Naive thymus-derived CD4-positive, alpha-beta T cell (primary cell): ENCODE results near the gene CAV2. TPM values are rescaled to one million over a fixed set of nuclear protein-coding genes. Genes with fewer than 3 reads are reported as not detected.

ENCODE experiments used
- ATAC-seq: fragments of 150-1000 bp; cut with Tn5 transposase; 2 replicates; pipeline ENCODE4 v1.10.0; 2021; ENCODE audit warnings: mild to moderate bottlenecking, moderate library complexity
- CTCF ChIA-PET: fragments of 350-600 bp; sonication (Branson Sonifier 250); formaldehyde crosslinking; loops from one replicate; lab custom pipeline; 2021; ENCODE audit warnings: antibody characterized with exemption; lab: Charles Lee
- POLR2A ChIA-PET: fragments of 350-600 bp; sonication (Branson Sonifier 250); formaldehyde crosslinking; loops from one replicate; lab custom pipeline; 2021; ENCODE audit warnings: antibody characterized with exemption, inconsistent platforms; lab: Charles Lee
- DNase-seq, 9 donors: peaks; one replicate each; pipeline versions ENCODE4 v3.0.0 to v3.0.0-alpha.2; 2020 to 2022; ENCODE audit warnings: mixed read lengths in 1 of 9
- H3K27ac ChIP-seq: one replicate; pipeline ENCODE4 v1.7.0; 2013; ENCODE audit warnings: mild to moderate bottlenecking, low read depth, low read length, moderate library complexity
- H3K27me3 ChIP-seq, 2 donors: one replicate each; pipeline ENCODE4 v1.7.0; 2013; ENCODE audit warnings: low read length in 2 of 2, mild to moderate bottlenecking in 2 of 2, moderate library complexity in 2 of 2; ENCODE audit not compliant: control insufficient read depth in 2 of 2, insufficient read depth in 2 of 2
- H3K36me3 ChIP-seq, 3 experiments: 1 replicate in 2 of 3; 2 replicates in 1 of 3; pipeline ENCODE4 v1.7.0; 2013; ENCODE audit warnings: low read length in 3 of 3, mild to moderate bottlenecking in 3 of 3, moderate library complexity in 1 of 3; ENCODE audit not compliant: insufficient read depth in 3 of 3, control insufficient read depth in 2 of 3
- H3K4me1 ChIP-seq, 2 donors: one replicate each; pipeline ENCODE4 v1.7.0; 2013; ENCODE audit warnings: low read length in 2 of 2, mild to moderate bottlenecking in 2 of 2, moderate library complexity in 1 of 2; ENCODE audit not compliant: control insufficient read depth in 2 of 2, insufficient read depth in 2 of 2
- H3K4me3 ChIP-seq: 2 replicates; pipeline ENCODE4 v1.7.0; 2013; ENCODE audit warnings: mild to moderate bottlenecking, low read length
- H3K9me3 ChIP-seq, 3 experiments: 1 replicate in 2 of 3; 2 replicates in 1 of 3; pipeline ENCODE4 v1.7.0; 2013; ENCODE audit warnings: low read length in 3 of 3; ENCODE audit not compliant: control insufficient read depth in 2 of 3
- H3K27ac Mint-ChIP-seq, 9 donors: one replicate each; pipeline ENCODE4 v1.8.0; 2020 to 2022; ENCODE audit warnings: mixed read lengths in 9 of 9, mild to moderate bottlenecking in 8 of 9, moderate library complexity in 5 of 9, inconsistent platforms in 2 of 9
- H3K27me3 Mint-ChIP-seq, 5 donors: one replicate each; pipeline ENCODE4 v1.8.0; 2021 to 2022; ENCODE audit warnings: mixed read lengths in 5 of 5, mild to moderate bottlenecking in 1 of 5
- H3K36me3 Mint-ChIP-seq, 5 donors: one replicate each; pipeline ENCODE4 v1.8.0; 2020 to 2022; ENCODE audit warnings: mixed read lengths in 5 of 5, mild to moderate bottlenecking in 3 of 5, inconsistent platforms in 1 of 5
- H3K4me1 Mint-ChIP-seq, 7 donors: one replicate each; pipeline ENCODE4 v1.8.0; 2020 to 2022; ENCODE audit warnings: mixed read lengths in 7 of 7, mild to moderate bottlenecking in 3 of 7, inconsistent platforms in 1 of 7
- H3K4me3 Mint-ChIP-seq, 10 donors: one replicate each; pipeline ENCODE4 v1.8.0; 2020 to 2022; ENCODE audit warnings: mild to moderate bottlenecking in 10 of 10, mixed read lengths in 10 of 10, moderate library complexity in 6 of 10, inconsistent platforms in 2 of 10
- H3K9me3 Mint-ChIP-seq, 11 donors: one replicate each; pipeline ENCODE4 v1.8.0; 2020 to 2022; ENCODE audit warnings: mixed read lengths in 11 of 11, mild to moderate bottlenecking in 4 of 11, inconsistent platforms in 1 of 11, moderate library complexity in 1 of 11
- intact Hi-C, 2 donors: fragments of 100-400 bp; cut with micrococcal nuclease; formaldehyde crosslinking; loops; one replicate each; pipeline ENCODE4 v1.15.1; 2023
- polyA plus RNA-seq, 2 donors: library from polyadenylated mRNA; unstranded; fragments of 300-500 nt; fragmentation: Illumina TruSeq; gene quantifications; one replicate each; pipeline ENCODE4 v1.2.3, GENCODE V29; 2021
- total RNA-seq, 6 experiments: library from RNA in 5 of 6; stranded (reverse) in 5 of 6; gene quantifications; 1 replicate in 5 of 6; 2 replicates in 1 of 6; pipeline ENCODE4 v1.2.3 and lab custom pipeline; 2021 to 2026

Gene CAV2
- total and polyA plus RNA-seq, 7 experiments from 2014 or later, result 0.93 TPM; not detected in 6

- H3K9me3 Mint-ChIP-seq, result no peaks in the 10 kb centered on the region
- H3K4me1 Mint-ChIP-seq, result no peaks in the 10 kb centered on the region
- DNase-seq, result no peak
- ChIA-PET CTCF (no interaction called here), POLR2A (no interaction called here)
- intact Hi-C loops, result no loop called here
- H3K27ac Mint-ChIP-seq, result no peak overlapping the region
- Histone ChIP-seq H3K9me3 (no peaks in the 10 kb centered on the region), H3K4me3 (no peak overlapping the region), H3K36me3 (no peaks in the 10 kb centered on the region), H3K27ac (no peak overlapping the region), H3K27me3 (no peaks in the 10 kb centered on the region), H3K4me1 (no peaks in the 10 kb centered on the region)
- H3K4me3 Mint-ChIP-seq, result no peak overlapping the region
- H3K36me3 Mint-ChIP-seq, result no peaks in the 10 kb centered on the region
- peaks cover 0 to 18% (median 9%) of the 10 kb centered on the region in 5 donors for H3K27me3 Mint-ChIP-seq
- no peak for ATAC-seq
These were observed 38.0 kb upstream of the CAV2 start for GRCh38 chr7:116461500-116461899.

- Histone ChIP-seq H3K27ac (no peak overlapping the region), H3K27me3 (no peaks in the 10 kb centered on the region), H3K9me3 (no peaks in the 10 kb centered on the region), H3K4me1 (no peaks in the 10 kb centered on the region), H3K4me3 (no peak overlapping the region), H3K36me3 (no peaks in the 10 kb centered on the region)
- H3K4me1 Mint-ChIP-seq, result no peaks in the 10 kb centered on the region
- intact Hi-C loops, result no loop called here
- peaks cover 0 to 18% (median 13%) of the 10 kb centered on the region in 5 donors for H3K27me3 Mint-ChIP-seq
- no peak overlapping the region for H3K27ac Mint-ChIP-seq
- ChIA-PET CTCF (no interaction called here), POLR2A (no interaction called here)
- ATAC-seq (no peak), DNase-seq (no peak)
- no peaks in the 10 kb centered on the region for H3K9me3 Mint-ChIP-seq
- no peaks in the 10 kb centered on the region for H3K36me3 Mint-ChIP-seq
- no peak overlapping the region for H3K4me3 Mint-ChIP-seq
These were observed 35.6 kb upstream of the CAV2 start for GRCh38 chr7:116463956-116464355.

- POLR2A ChIA-PET, result no interaction called here
- H3K4me3 ChIP-seq, result no peak overlapping the region
- H3K4me1 ChIP-seq, result no peaks in the 10 kb centered on the region
- DNase-seq (no peak), ATAC-seq (no peak)
- no peaks in the 10 kb centered on the region for H3K36me3 Mint-ChIP-seq
- no peaks in the 10 kb centered on the region for H3K36me3 ChIP-seq
- H3K4me1 Mint-ChIP-seq, result no peaks in the 10 kb centered on the region
- H3K27me3 ChIP-seq, result no peaks in the 10 kb centered on the region
- intact Hi-C loops, result no loop called here
- no peak overlapping the region for H3K27ac Mint-ChIP-seq
- H3K27me3 Mint-ChIP-seq, result peaks cover 0 to 18% (median 13%) of the 10 kb centered on the region in 5 donors
- H3K4me3 Mint-ChIP-seq, result no peak overlapping the region
- H3K27ac ChIP-seq, result no peak overlapping the region
- no peaks in the 10 kb centered on the region for H3K9me3 Mint-ChIP-seq
- H3K9me3 ChIP-seq, result no peaks in the 10 kb centered on the region
- CTCF ChIA-PET, result no interaction called here
These were observed 35.2 kb upstream of the CAV2 start for GRCh38 chr7:116464375-116464774.

- Mint-ChIP-seq H3K27ac (no peak overlapping the region), H3K4me3 (no peak overlapping the region), H3K27me3 (peaks cover 2 to 18% (median 17%) of the 10 kb centered on the region in 5 donors), H3K4me1 (no peaks in the 10 kb centered on the region), H3K36me3 (no peaks in the 10 kb centered on the region), H3K9me3 (no peaks in the 10 kb centered on the region)
- DNase-seq, result no peak
- no peaks in the 10 kb centered on the region for H3K9me3 ChIP-seq
- no peaks in the 10 kb centered on the region for H3K4me1 ChIP-seq
- CTCF ChIA-PET, result no interaction called here
- intact Hi-C loops, result no loop called here
- ATAC-seq, result no peak
- POLR2A ChIA-PET, result no interaction called here
- no peaks in the 10 kb centered on the region for H3K27me3 ChIP-seq
- no peak overlapping the region for H3K27ac ChIP-seq
- no peaks in the 10 kb centered on the region for H3K36me3 ChIP-seq
- H3K4me3 ChIP-seq, result no peak overlapping the region
These were observed 34.4 kb upstream of the CAV2 start for GRCh38 chr7:116465125-116465524.

GRCh38 chr7:116468534-116468933, 31.0 kb upstream of the CAV2 start:
- Histone ChIP-seq H3K4me3 (no peak overlapping the region), H3K27me3 (no peaks in the 10 kb centered on the region), H3K9me3 (no peaks in the 10 kb centered on the region), H3K27ac (no peak overlapping the region), H3K36me3 (no peaks in the 10 kb centered on the region), H3K4me1 (no peaks in the 10 kb centered on the region)
- no peak overlapping the region for H3K27ac Mint-ChIP-seq
- ChIA-PET CTCF (no interaction called here), POLR2A (no interaction called here)
- DNase-seq, result no peak
- H3K36me3 Mint-ChIP-seq, result no peaks in the 10 kb centered on the region
- H3K4me3 Mint-ChIP-seq, result no peak overlapping the region
- ATAC-seq, result no peak
- H3K27me3 Mint-ChIP-seq, result peaks cover 5 to 43% (median 38%) of the 10 kb centered on the region in 5 donors
- no peaks in the 10 kb centered on the region for H3K9me3 Mint-ChIP-seq
- intact Hi-C loops, result no loop called here
- no peaks in the 10 kb centered on the region for H3K4me1 Mint-ChIP-seq

GRCh38 chr7:116477625-116478024, 21.9 kb upstream of the CAV2 start:
- POLR2A ChIA-PET, result no interaction called here
- no peaks in the 10 kb centered on the region for H3K4me1 ChIP-seq
- ATAC-seq, result no peak
- no peak for DNase-seq
- peaks cover 0 to 3% (median 0%) of the 10 kb centered on the region in 7 donors for H3K4me1 Mint-ChIP-seq
- CTCF ChIA-PET, result no interaction called here
- H3K9me3 Mint-ChIP-seq, result peaks cover 0 to 17% (median 5%) of the 10 kb centered on the region in 11 donors
- H3K27me3 ChIP-seq, result no peaks in the 10 kb centered on the region
- H3K4me3 Mint-ChIP-seq, result no peak overlapping the region
- no peak overlapping the region for H3K4me3 ChIP-seq
- no peaks in the 10 kb centered on the region for H3K9me3 ChIP-seq
- peaks cover 3 to 35% (median 32%) of the 10 kb centered on the region in 5 donors for H3K27me3 Mint-ChIP-seq
- H3K36me3 ChIP-seq, result no peaks in the 10 kb centered on the region
- H3K27ac ChIP-seq, result no peak overlapping the region
- intact Hi-C loops, result no loop called here
- peaks cover 0 to 8% (median 0%) of the 10 kb centered on the region in 5 donors for H3K36me3 Mint-ChIP-seq
- H3K27ac Mint-ChIP-seq, result no peak overlapping the region

GRCh38 chr7:116478834-116479233, 20.7 kb upstream of the CAV2 start:
- no peak overlapping the region for H3K4me3 Mint-ChIP-seq
- H3K9me3 Mint-ChIP-seq, result peaks cover 0 to 17% (median 5%) of the 10 kb centered on the region in 11 donors
- CTCF ChIA-PET, result no interaction called here

More at GRCh38 chr7:116478834-116479233, 20.7 kb upstream of the CAV2 start:
- ATAC-seq (no peak), DNase-seq (no peak)
- POLR2A ChIA-PET, result no interaction called here
- no peaks in the 10 kb centered on the region for H3K9me3 ChIP-seq
- Mint-ChIP-seq H3K36me3 (peaks cover 0 to 8% (median 0%) of the 10 kb centered on the region in 5 donors), H3K4me1 (peaks cover 0 to 3% (median 0%) of the 10 kb centered on the region in 7 donors), H3K27me3 (peaks cover 3 to 36% (median 27%) of the 10 kb centered on the region in 5 donors), H3K27ac (no peak overlapping the region)
- H3K4me1 ChIP-seq, result no peaks in the 10 kb centered on the region
- intact Hi-C loops, result no loop called here
- no peak overlapping the region for H3K4me3 ChIP-seq
- H3K27ac ChIP-seq, result no peak overlapping the region
- H3K36me3 ChIP-seq, result no peaks in the 10 kb centered on the region
- H3K27me3 ChIP-seq, result no peaks in the 10 kb centered on the region
